ENCODE measurements around the gene TBC1D5.

- TF ChIP-seq POLR2A (IDR thresholded peaks at IDR 0.05; ENCODE audit: low read length) (no peak), GATA1 (IDR thresholded peaks at IDR 0.05; ENCODE audit: low read depth, low read length) (no peak)
Measured at GRCh38 chr3:17423786-17424536, 318.5 kb downstream of the TBC1D5 start.
